Colonic mucosa (tissue), 4 donors: ENCODE results near the gene AP3S2. TPM values are rescaled to one million over a fixed set of nuclear protein-coding genes. Genes with fewer than 3 reads are reported as not detected.

Experiments used
- DNase-seq: peaks from one replicate; pipeline ENCODE4 v3.0.0-alpha.2; 2020
- H3K27ac ChIP-seq: fragments of 200-600 bp; one replicate; pipeline ENCODE4 v1.8.0; 2021
- H3K27me3 ChIP-seq: fragments of 200-600 bp; one replicate; pipeline ENCODE4 v1.8.0; 2021
- H3K36me3 ChIP-seq: fragments of 200-600 bp; one replicate; pipeline ENCODE4 v1.8.0; 2021
- H3K4me1 ChIP-seq: fragments of 200-600 bp; one replicate; pipeline ENCODE4 v1.8.0; 2021; ENCODE audit warnings: mild to moderate bottlenecking
- H3K4me3 ChIP-seq: fragments of 200-600 bp; one replicate; pipeline ENCODE4 v1.8.0; 2021
- H3K9ac ChIP-seq, 2 donors: one replicate each; pipeline ENCODE4 v1.7.0; 2013; ENCODE audit warnings: control low read depth in 2 of 2, low read depth in 2 of 2, low read length in 2 of 2
- H3K9me3 ChIP-seq: fragments of 200-600 bp; one replicate; pipeline ENCODE4 v1.8.0; 2021
- CTCF ChIP-seq: fragments of 200-600 bp; IDR thresholded peaks from one replicate; pipeline ENCODE4 v1.8.0; 2022; ENCODE audit warnings: antibody characterized with exemption, mild to moderate bottlenecking
- intact Hi-C: fragments of 100-400 bp; cut with DNase I; formaldehyde crosslinking; loops from one replicate; pipeline ENCODE4 v1.14.1; 2022
- total RNA-seq, 2 donors: library from RNA; stranded (reverse); fragmentation: NEBNext Ultra II Directional in 1 of 2; extraction: Animal tissue kit (Norgen Biotek cat#: 25700) in 1 of 2; gene quantifications; one replicate each; pipeline ENCODE4 v1.2.1, GENCODE V29; 2021
- donor health status: healthy.
- donor health status: DM: no; HTN: no; CAD: no.
- donor health status: DM: no; HTN: no; CAD: no.

Gene AP3S2
- total RNA-seq, 2 donors from 2014 or later = 44.5 to 48.6 TPM

- no peaks in the 10 kb centered on the region for H3K9me3 ChIP-seq
Measured at GRCh38 chr15:89903015-89903857, 9.4 kb upstream of the AP3S2 start.

GRCh38 chr15:89900849-89901248 lies 7.1 kb upstream of the AP3S2 start:
- Histone ChIP-seq H3K27ac (no peak overlapping the region), H3K9me3 (no peaks in the 10 kb centered on the region), H3K27me3 (no peaks in the 10 kb centered on the region), H3K9ac (no peak overlapping the region), H3K4me3 (no peak overlapping the region), H3K4me1 (no peaks in the 10 kb centered on the region), H3K36me3 (no peaks in the 10 kb centered on the region)
- intact Hi-C loops = loop anchor here (5.0 kb wide), 2 partner anchors 171 to 186 kb away; no protein-coding TSS in a partner anchor
- no peak for DNase-seq
- no peak for TF ChIP-seq CTCF

More at GRCh38 chr15:89903015-89903857, 9.4 kb upstream of the AP3S2 start:
- TF ChIP-seq CTCF = no peak
- Histone ChIP-seq H3K27me3 (no peaks in the 10 kb centered on the region), H3K36me3 (no peaks in the 10 kb centered on the region), H3K27ac (no peak overlapping the region), H3K4me1 (no peaks in the 10 kb centered on the region), H3K9ac (no peak overlapping the region), H3K4me3 (no peak overlapping the region)
- intact Hi-C loops = loop anchor here (5.0 kb wide), 2 partner anchors 169 to 184 kb away; no protein-coding TSS in a partner anchor
- no peak for DNase-seq

GRCh38 chr15:89899951-89900567 lies 6.3 kb upstream of the AP3S2 start:
- H3K9me3 ChIP-seq = no peaks in the 10 kb centered on the region
- no peaks in the 10 kb centered on the region for H3K36me3 ChIP-seq
- intact Hi-C loops = loop anchor here (5.0 kb wide), 2 partner anchors 172 to 187 kb away; no protein-coding TSS in a partner anchor
- TF ChIP-seq CTCF = no peak
- H3K27me3 ChIP-seq = no peaks in the 10 kb centered on the region
- DNase-seq = no peak
- no peak overlapping the region for H3K27ac ChIP-seq
- no peaks in the 10 kb centered on the region for H3K4me1 ChIP-seq
- no peak overlapping the region for H3K9ac ChIP-seq
- no peak overlapping the region for H3K4me3 ChIP-seq

- no peak overlapping the region for H3K27ac ChIP-seq
- no peak for TF ChIP-seq CTCF
- no peaks in the 10 kb centered on the region for H3K36me3 ChIP-seq
- no peak for DNase-seq
- no peak overlapping the region for H3K4me3 ChIP-seq
- H3K9ac ChIP-seq = peak overlapping the region in 1 of 2 donors; percentile 55
- H3K27me3 ChIP-seq = no peaks in the 10 kb centered on the region
- intact Hi-C loops = no loop called here
- H3K4me1 ChIP-seq = no peaks in the 10 kb centered on the region
- no peaks in the 10 kb centered on the region for H3K9me3 ChIP-seq
Measured at GRCh38 chr15:89899295-89899945, 5.6 kb upstream of the AP3S2 start.

GRCh38 chr15:89898614-89899294 lies 5.0 kb upstream of the AP3S2 start:
- Histone ChIP-seq H3K27ac (no peak overlapping the region), H3K4me3 (no peak overlapping the region), H3K9ac (no peak overlapping the region), H3K27me3 (no peaks in the 10 kb centered on the region), H3K9me3 (no peaks in the 10 kb centered on the region), H3K36me3 (no peaks in the 10 kb centered on the region), H3K4me1 (no peaks in the 10 kb centered on the region)
- peak; percentile 50 for TF ChIP-seq CTCF
- no peak for DNase-seq
- intact Hi-C loops = no loop called here
